Trophoblast cell (in vitro differentiated cells and primary cell): ENCODE results near the gene MDM2.
A peak's percentile ranks its signal among the peaks of the same experiment; 100 is the strongest.
"Not testable (repeated sequence)": the region's sequence is repeated elsewhere in the genome, so short reads cannot be mapped to it uniquely, and the experiment has no call there.

Experiments used
- DNase-seq, 2 donors: peaks; one replicate each; pipeline ENCODE4 v3.0.0-alpha.2; 2016
- H2AFZ ChIP-seq: 2 replicates; pipeline ENCODE4 v1.6.1; 2013; ENCODE audit warnings: low read length, moderate library complexity, mild to moderate bottlenecking; ENCODE audit not compliant: insufficient read depth, poor library complexity
- H2AK5ac ChIP-seq: 2 replicates; pipeline ENCODE4 v1.6.1; 2013; ENCODE audit warnings: mild to moderate bottlenecking, low read length
- H2BK120ac ChIP-seq: 2 replicates; pipeline ENCODE4 v1.6.1; 2013; ENCODE audit warnings: low read length, mild to moderate bottlenecking, moderate library complexity; ENCODE audit not compliant: insufficient read depth, poor library complexity
- H2BK12ac ChIP-seq: 2 replicates; pipeline ENCODE4 v1.6.1; 2013; ENCODE audit warnings: mild to moderate bottlenecking, low read length, moderate library complexity
- H2BK5ac ChIP-seq: 2 replicates; pipeline ENCODE4 v1.6.1; 2013; ENCODE audit warnings: low read length, low read depth, moderate library complexity, mild to moderate bottlenecking; ENCODE audit not compliant: poor library complexity
- H3K14ac ChIP-seq: 2 replicates; pipeline ENCODE4 v1.6.1; 2013; ENCODE audit warnings: mild to moderate bottlenecking, low read length
- H3K18ac ChIP-seq: 2 replicates; pipeline ENCODE4 v1.6.1; 2013; ENCODE audit warnings: mild to moderate bottlenecking, low read length
- H3K23ac ChIP-seq: 2 replicates; pipeline ENCODE4 v1.6.1; 2013; ENCODE audit warnings: low read length
- H3K27ac ChIP-seq: 2 replicates; pipeline ENCODE4 v1.5.1; 2013; ENCODE audit warnings: low read depth, mild to moderate bottlenecking, inconsistent platforms, low read length, moderate library complexity
- H3K27me3 ChIP-seq: 2 replicates; pipeline ENCODE4 v1.6.1; 2013; ENCODE audit warnings: inconsistent platforms, mild to moderate bottlenecking, low read length, moderate library complexity; ENCODE audit not compliant: insufficient read depth
- H3K36me3 ChIP-seq, 2 experiments: 1 replicate in 1 of 2; 2 replicates in 1 of 2; pipeline ENCODE4 v1.6.1; 2013; ENCODE audit warnings: low read length in 2 of 2, mild to moderate bottlenecking in 2 of 2, moderate library complexity in 1 of 2; ENCODE audit not compliant: insufficient read depth in 2 of 2, control insufficient read depth in 1 of 2
- H3K4ac ChIP-seq: 2 replicates; pipeline ENCODE4 v1.6.1; 2013; ENCODE audit warnings: low read depth, mild to moderate bottlenecking, low read length, moderate library complexity
- H3K4me1 ChIP-seq, 2 experiments: 1 replicate in 1 of 2; 2 replicates in 1 of 2; pipeline ENCODE4 v1.6.1; 2013; ENCODE audit warnings: low read length in 2 of 2, mild to moderate bottlenecking in 2 of 2, moderate library complexity in 1 of 2; ENCODE audit not compliant: insufficient read depth in 2 of 2, control insufficient read depth in 1 of 2
- H3K4me2 ChIP-seq: 2 replicates; pipeline ENCODE4 v1.6.1; 2013; ENCODE audit warnings: inconsistent platforms, mild to moderate bottlenecking, low read length, moderate library complexity
- H3K4me3 ChIP-seq: 2 replicates; pipeline ENCODE4 v1.5.1; 2013; ENCODE audit warnings: mild to moderate bottlenecking, low read depth, low read length, inconsistent platforms
- H3K79me1 ChIP-seq: one replicate; pipeline ENCODE4 v1.6.1; 2013; ENCODE audit warnings: low read length
- H3K79me2 ChIP-seq: 2 replicates; pipeline ENCODE4 v1.6.1; 2013; ENCODE audit warnings: low read length, mild to moderate bottlenecking; ENCODE audit not compliant: control insufficient read depth, insufficient read depth, poor library complexity
- H3K9ac ChIP-seq: 2 replicates; pipeline ENCODE4 v1.6.1; 2013; ENCODE audit warnings: mild to moderate bottlenecking, low read length
- H3K9me3 ChIP-seq: 2 replicates; pipeline ENCODE4 v1.6.1; 2013; ENCODE audit warnings: low read depth, mild to moderate bottlenecking, control low read depth, inconsistent platforms, low read length; ENCODE audit not compliant: insufficient read depth
- H4K12ac ChIP-seq: 2 replicates; pipeline ENCODE4 v1.6.1; 2013; ENCODE audit warnings: low read depth, mild to moderate bottlenecking, low read length, moderate library complexity
- H4K8ac ChIP-seq: 2 replicates; pipeline ENCODE4 v1.6.1; 2013; ENCODE audit warnings: low read depth, mild to moderate bottlenecking, low read length, moderate library complexity
- H4K91ac ChIP-seq: one replicate; pipeline ENCODE4 v1.6.1; 2013; ENCODE audit warnings: low read depth, mild to moderate bottlenecking, low read length, moderate library complexity
- WGBS: extraction: QIAGEN DNeasy Blood & Tissue Kit; methylation state at CpG from one replicate; pipeline ENCODE4 v1.1.7; 2013; ENCODE audit warnings: missing lambda C conversion rate; ENCODE audit not compliant: insufficient read length, insufficient coverage; ENCODE audit errors: extremely low coverage; 5-methylcytosine and 5-hydroxymethylcytosine counted together

The MDM2 gene

DNA sequence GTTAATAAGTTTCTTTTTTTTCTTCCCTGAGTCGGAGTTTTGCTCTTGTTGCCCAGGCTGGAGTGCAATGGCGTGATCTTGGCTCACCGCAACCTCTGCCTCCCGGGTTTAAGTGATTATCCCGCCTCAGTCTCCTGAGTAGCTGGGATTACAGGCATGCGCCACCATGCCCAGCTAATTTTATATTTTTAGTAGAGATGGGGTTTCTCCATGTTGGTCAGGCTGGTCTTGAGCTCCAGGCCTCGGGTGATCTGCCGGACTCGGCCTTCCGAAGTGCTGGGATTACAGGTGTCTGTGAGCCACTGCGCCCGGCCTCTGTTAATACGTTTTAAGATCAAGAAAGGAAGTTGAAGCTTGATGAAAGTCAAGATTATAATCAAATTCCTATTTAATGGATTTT is 11.5 kb downstream of the MDM2 start:
- not testable (repeated sequence) for H3K23ac ChIP-seq, H3K79me2 ChIP-seq, H3K9me3 ChIP-seq, H3K27ac ChIP-seq, H3K4me1 ChIP-seq, H2BK120ac ChIP-seq, H4K91ac ChIP-seq, H3K27me3 ChIP-seq, DNase-seq, H2AK5ac ChIP-seq, H4K8ac ChIP-seq, H2AFZ ChIP-seq, H3K79me1 ChIP-seq, H3K14ac ChIP-seq, H3K4me2 ChIP-seq, H2BK5ac ChIP-seq, H3K4me3 ChIP-seq, H3K18ac ChIP-seq, H3K9ac ChIP-seq, H4K12ac ChIP-seq, H3K4ac ChIP-seq, H2BK12ac ChIP-seq
- H3K36me3 ChIP-seq: peaks cover 31 to 37% of the 10 kb centered on the region in 2 experiments
- WGBS: no CpG with 5 or more reads among the region's 13 CpGs

- Histone ChIP-seq H4K8ac (no peak overlapping the region), H3K23ac (no peak overlapping the region), H3K79me2 (no peaks in the 10 kb centered on the region), H3K14ac (no peak overlapping the region), H2BK5ac (no peak overlapping the region), H2AK5ac (no peak overlapping the region), H3K36me3 (peaks cover 35 to 42% of the 10 kb centered on the region in 2 experiments), H3K4me3 (no peak overlapping the region), H3K27ac (no peak overlapping the region), H2AFZ (no peak overlapping the region), H3K18ac (no peak overlapping the region), H3K4me2 (no peak overlapping the region), H3K79me1 (no peaks in the 10 kb centered on the region), H3K9me3 (no peaks in the 10 kb centered on the region), H3K9ac (no peak overlapping the region), H2BK12ac (no peak overlapping the region), H2BK120ac (no peak overlapping the region), H4K12ac (no peak overlapping the region), H3K4ac (no peak overlapping the region), H4K91ac (no peak overlapping the region), H3K4me1 (no peaks in the 10 kb centered on the region), H3K27me3 (no peaks in the 10 kb centered on the region)
- DNase-seq: no peak
- no CpG with 5 or more reads among the region's 6 CpGs for WGBS
Measured at GRCh38 chr12:68821357-68822188, 13.6 kb downstream of the MDM2 start.

- H4K8ac ChIP-seq: no peak overlapping the region
- H3K4me3 ChIP-seq: no peak overlapping the region
- no peak overlapping the region for H3K27ac ChIP-seq
- H2BK120ac ChIP-seq: no peak overlapping the region
- DNase-seq: peak; percentile 74 to 89
- H3K27me3 ChIP-seq: no peaks in the 10 kb centered on the region
- H3K9ac ChIP-seq: no peak overlapping the region
- no peaks in the 10 kb centered on the region for H3K79me2 ChIP-seq
- no peak overlapping the region for H2AK5ac ChIP-seq
- H3K79me1 ChIP-seq: no peaks in the 10 kb centered on the region
- H3K4me1 ChIP-seq: no peaks in the 10 kb centered on the region
- peaks cover 39 to 45% of the 10 kb centered on the region in 2 experiments for H3K36me3 ChIP-seq
- H3K4me2 ChIP-seq: no peak overlapping the region
- H3K14ac ChIP-seq: no peak overlapping the region
- no peak overlapping the region for H2AFZ ChIP-seq
- H3K23ac ChIP-seq: no peak overlapping the region
- H4K91ac ChIP-seq: no peak overlapping the region
- no peak overlapping the region for H4K12ac ChIP-seq
- H3K4ac ChIP-seq: no peak overlapping the region
- no peak overlapping the region for H2BK12ac ChIP-seq
- no CpG with 5 or more reads among the region's 3 CpGs for WGBS
- no peak overlapping the region for H2BK5ac ChIP-seq
- H3K18ac ChIP-seq: no peak overlapping the region
- no peaks in the 10 kb centered on the region for H3K9me3 ChIP-seq
Measured at GRCh38 chr12:68823696-68824095, 15.7 kb downstream of the MDM2 start.

GRCh38 chr12:68824131-68824530 is 16.2 kb downstream of the MDM2 start:
- Histone ChIP-seq H4K91ac (no peak overlapping the region), H3K4me1 (no peaks in the 10 kb centered on the region), H3K4me2 (no peak overlapping the region), H2BK12ac (no peak overlapping the region), H3K14ac (no peak overlapping the region), H4K8ac (no peak overlapping the region), H3K27ac (no peak overlapping the region), H3K36me3 (peaks cover 39 to 43% of the 10 kb centered on the region in 2 experiments), H3K9me3 (no peaks in the 10 kb centered on the region), H2BK120ac (no peak overlapping the region), H3K23ac (no peak overlapping the region), H2BK5ac (no peak overlapping the region), H3K4me3 (no peak overlapping the region), H3K27me3 (no peaks in the 10 kb centered on the region), H3K18ac (no peak overlapping the region), H3K79me2 (no peaks in the 10 kb centered on the region), H2AFZ (no peak overlapping the region), H3K9ac (no peak overlapping the region), H4K12ac (no peak overlapping the region), H3K79me1 (no peaks in the 10 kb centered on the region), H3K4ac (no peak overlapping the region), H2AK5ac (no peak overlapping the region)
- no CpG with 5 or more reads among the region's 5 CpGs for WGBS
- DNase-seq: no peak
